RKO (cell line): Measurements from ENCODE around the gene DEFB121.
A peak's percentile ranks its signal among the peaks of the same experiment; 100 is the strongest.
"Not testable (repeated sequence)": the region's sequence is repeated elsewhere in the genome, so short reads cannot be mapped to it uniquely, and the experiment has no call there.

Experiments used
- DNase-seq: peaks from one replicate; pipeline ENCODE4 v3.0.0-alpha.2; 2016; ENCODE audit warnings: low spot score

Gene DEFB121, protein sequence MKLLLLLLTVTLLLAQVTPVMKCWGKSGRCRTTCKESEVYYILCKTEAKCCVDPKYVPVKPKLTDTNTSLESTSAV

DNA sequence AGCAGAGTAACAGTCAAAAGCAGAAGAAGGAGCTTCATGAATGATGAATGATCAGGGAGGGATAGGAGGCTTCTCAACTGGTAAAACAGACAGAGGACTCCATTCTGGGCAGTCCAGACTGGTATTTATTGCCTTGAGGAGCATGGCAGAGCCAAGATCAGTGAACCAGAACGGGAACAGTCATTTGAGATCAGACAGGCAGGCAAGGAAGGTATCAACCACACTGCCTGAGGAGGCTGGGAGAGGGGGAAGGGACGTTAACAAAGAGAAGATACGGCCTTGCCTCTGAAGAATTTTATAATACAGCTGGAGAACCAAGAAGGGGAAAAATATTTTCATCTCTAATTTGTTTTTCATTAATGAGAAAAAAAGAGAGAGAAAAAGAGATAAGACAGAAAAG is at the start of gene DEFB121:
Gene DEFB121 (minus strand): TSS at position 101 of the 400 bp plus-strand sequence. CDS start 63 bp downstream, at position 38.
- DNase-seq = no peak

DNA sequence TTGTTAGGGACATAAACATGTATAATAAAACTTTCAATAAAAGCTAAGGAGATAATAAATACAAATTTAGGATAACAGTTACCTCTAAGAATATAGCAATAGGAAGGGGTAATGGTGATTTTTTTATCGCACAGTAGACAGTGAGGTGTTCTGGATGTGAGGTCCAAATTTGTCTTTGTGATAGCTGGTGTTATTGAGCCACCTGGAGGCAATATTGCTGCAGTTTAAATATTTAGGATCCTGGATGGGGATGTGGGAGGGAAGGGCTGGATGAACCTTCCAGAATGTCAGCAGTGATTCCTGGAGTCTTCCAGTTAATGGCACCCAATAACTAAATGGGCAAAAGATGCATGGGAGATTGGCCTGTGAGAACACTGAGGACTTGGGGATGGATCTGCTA is 48.3 kb upstream of the DEFB121 start:
- peak; percentile 19 for DNase-seq

DNA sequence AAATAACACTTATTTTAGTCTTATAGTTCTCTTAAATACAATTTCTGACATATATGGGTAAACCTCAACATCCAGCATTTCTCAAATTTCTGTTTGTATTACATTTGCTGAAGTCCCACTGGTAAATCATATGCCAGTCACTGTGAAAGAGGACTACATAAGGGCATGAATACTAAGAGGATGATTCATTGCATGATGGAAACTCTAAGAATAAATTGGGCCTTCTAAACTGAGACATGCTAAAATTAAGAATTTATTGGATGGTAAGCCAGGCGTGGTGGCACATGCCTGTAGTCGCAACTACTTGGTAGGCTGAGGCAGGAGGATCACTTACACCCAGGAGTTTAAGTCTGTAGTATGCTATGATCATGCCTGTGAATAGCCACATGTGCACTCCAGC is 46.6 kb upstream of the DEFB121 start:
- no peak for DNase-seq

DNA sequence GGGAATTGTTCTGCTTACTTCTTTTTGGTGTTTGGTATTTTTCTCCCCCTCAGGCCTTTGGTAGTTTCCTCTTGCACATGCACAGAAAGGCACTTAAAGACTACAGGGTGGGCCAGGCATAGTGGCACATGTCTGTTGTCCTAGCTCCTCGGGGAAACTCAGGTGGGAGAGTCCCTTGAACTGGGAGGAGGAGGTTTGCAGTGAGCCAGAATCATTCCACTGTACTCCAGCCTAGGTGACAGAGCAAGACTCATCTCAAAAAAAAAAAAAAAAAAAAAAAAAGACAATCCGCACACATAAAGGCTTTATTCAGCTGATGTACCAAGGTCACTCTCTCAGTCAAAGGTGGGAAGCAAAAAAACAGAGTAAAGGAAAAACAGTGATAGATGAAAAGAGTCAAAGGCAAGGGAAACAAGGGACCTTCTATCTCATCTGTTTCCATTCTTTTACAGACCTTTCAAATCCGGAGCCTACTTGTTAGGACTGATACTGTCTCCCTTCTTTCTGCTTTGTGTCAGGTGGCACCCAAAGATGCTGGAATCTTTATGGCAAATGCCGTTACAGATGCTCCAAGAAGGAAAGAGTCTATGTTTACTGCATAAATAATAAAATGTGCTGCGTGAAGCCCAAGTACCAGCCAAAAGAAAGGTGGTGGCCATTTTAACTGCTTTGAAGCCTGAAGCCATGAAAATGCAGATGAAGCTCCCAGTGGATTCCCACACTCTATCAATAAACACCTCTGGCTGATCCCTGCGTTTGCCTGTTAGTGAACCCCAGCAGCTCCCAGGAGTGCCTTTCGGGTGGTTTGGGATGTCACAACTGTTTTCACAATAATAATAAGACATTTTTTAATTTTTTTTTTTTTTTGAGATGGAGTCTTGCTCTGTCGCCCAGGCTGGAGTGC is 43.7 kb upstream of the DEFB121 start:
- DNase-seq = no peak

DNA sequence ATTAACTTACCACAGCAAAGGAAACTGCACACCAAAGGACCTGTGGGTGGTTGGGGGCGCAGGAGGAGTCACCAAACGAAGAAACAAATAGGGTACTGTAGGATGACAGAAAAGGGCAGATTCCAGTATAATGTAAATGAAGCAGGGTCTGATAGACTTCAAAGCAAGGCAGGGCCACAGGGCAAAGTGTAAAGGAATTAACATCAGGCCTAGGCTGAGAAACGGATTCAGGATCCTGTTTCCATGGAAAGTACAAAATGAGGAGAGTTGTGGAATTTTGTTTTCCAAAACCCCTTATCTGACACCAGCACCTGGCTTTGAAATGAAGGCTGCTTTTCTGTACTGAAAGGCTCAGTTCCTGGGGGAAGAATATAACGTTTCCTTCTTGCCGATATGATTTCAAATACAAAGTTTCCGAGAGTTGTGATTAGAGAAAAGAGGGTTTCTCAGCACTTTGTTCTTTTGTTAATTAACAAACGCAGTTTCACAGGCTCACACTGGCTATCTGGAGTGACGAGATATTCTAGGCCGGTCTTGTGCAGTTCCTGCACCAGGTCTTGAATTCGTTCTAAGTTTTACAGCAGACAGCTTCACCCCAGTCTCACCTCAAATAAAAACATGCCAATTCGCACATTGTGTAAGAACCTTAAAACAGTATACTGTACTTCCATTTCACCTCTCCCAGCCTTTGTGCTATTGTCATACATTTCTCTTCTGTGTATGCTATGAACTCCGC is 40.2 kb upstream of the DEFB121 start:
- no peak for DNase-seq

DNA sequence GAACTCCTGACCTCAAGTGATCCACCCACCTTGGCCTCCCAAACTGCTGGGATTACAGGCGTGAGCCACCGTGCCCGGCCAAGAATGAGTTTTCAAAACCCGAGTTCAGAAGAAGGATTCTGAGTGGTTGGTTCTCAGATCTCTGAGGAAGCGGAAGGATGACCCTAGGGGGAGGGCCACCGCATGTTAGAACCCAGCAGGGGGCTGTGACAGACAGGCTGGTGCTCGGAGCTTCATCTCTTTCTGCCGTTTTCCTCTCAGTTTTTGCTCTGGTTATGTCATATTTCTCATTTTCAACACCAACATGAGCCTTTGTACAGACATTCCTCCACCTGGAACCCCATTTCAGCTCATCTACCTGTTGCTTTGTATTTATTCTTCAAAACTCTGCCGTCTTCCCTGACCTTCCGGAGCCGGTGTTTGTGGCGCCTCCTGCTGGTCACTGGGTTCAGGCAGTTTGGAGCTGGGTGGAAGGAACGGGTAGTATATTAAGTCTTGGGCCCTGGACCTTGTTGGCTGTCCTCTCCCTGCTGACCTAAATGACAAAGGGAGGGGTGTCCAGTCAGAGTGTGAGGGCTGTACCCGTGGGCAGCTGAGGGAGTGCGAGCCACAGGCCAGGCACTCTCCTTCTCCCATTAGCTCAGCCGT is 34.1 kb upstream of the DEFB121 start, which contains the start of gene DEFB123:
Gene DEFB123 (plus strand): TSS at position 621 of the 648 bp plus-strand sequence. CDS start 67 bp downstream, outside the sequence.
- DNase-seq = no peak

DNA sequence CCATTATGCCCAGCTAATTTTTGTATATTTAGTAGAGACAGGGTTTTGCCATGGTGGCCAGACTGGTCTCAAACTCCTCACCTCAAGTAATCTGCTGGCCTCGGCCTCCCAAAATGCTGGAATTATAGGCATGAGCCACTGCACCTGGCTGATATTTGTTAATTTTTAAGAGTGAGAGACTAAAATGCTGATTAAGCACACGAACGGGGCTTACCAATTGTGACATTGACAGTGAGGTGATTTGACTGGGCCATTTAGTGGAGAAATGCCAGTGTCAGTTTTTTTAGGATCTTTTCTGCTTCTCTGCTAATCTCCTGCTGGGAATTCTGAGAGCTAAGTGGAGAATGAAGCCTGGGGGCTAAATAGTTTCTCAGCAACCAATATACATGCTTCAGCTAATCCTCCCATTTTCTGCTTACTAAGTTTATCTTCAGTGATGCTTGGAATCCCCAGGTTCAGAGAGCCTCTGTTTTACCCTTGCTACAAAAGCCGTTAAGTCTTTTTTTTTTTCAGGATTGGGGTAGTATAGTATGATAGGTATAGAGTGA is 24.6 kb upstream of the DEFB121 start:
- DNase-seq = no peak

DNA sequence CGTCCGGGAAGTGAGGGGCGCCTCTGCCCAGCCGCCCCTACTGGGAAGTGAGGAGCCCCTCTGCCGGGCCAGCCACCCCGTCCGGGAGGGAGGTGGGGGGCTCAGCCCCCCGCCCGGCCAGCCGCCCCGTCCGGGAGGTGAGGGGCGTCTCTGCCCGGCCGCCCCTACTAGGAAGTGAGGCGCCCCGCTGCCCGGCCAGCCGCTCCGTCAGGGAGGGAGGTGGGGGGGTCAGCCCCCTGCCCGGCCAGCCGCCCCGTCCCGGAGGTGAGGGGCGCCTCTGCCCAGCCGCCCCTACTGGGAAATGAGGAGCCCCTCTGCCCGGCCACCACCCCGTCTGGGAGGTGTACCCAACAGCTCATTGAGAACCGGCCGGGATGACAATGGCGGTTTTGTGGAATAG is 21.6 kb upstream of the DEFB121 start:
- DNase-seq = not testable (repeated sequence)

DNA sequence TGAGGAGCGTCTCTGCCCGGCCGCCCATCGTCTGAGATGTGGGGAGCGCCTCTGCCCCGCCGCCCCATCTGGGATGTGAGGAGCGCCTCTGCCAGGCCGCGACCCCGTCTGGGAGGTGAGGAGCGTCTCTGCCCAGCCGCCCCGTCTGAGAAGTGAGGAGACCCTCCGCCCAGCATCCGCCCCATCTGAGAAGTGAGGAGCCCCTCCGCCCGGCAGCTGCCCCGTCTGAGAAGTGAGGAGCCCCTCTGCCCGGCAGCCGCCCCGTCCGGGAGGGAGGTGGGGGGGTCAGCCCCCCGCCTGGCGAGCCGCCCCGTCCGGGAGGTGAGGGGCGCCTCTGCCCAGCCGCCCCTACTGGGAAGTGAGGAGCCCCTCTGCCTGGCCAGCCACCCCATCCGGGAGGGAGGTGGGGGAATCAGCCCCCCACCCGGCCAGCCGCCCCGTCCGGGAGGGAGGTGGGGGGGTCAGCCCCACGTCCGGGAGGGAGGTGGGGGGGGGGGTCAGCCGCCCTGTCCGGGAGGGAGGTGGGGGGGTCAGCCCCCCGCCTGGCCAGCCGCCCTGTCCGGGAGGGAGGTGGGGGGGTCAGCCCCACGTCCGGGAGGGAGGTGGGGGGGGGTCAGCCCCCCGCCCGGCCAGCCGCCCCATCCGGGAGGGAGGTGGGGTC is 21.0 kb upstream of the DEFB121 start:
- not testable (repeated sequence) for DNase-seq

DNA sequence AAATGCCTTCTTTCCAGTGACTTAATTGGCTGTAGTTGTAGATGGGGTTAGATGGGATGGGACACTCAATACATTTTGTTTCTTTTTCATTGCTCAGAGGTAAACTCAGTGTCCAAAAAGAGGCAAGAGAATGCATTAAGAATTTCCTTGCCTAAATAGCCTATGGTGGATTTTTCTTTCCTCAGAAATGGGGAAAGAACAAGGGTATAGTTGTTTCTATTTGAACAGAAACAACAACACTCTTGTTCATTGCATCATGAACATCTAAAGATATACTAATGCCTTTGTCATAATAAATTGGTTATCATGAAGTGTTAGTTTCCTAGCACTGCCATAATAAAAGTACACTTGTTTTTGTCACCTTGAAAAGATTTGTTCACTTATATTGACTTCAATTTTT is 19.8 kb upstream of the DEFB121 start:
- no peak for DNase-seq

DNA sequence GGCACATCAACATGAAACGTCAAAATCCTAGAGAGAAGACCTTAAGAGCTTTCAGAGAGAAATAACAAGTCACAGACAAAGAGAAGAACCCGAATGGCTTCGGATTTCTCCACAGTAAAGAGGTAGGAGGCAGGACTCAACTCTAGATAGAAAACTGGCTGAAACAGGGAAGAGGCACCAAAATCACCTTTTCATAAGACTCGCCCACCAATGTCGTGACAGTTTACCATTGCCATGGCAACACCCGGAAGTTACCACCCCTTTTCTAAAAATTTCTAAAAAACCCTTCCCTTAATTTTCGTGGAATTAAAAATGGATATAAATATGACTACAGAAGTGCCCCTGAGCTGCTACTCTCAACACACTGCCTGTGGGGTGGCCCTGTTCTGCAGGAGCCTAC is 12.3 kb upstream of the DEFB121 start:
- DNase-seq = no peak

DNA sequence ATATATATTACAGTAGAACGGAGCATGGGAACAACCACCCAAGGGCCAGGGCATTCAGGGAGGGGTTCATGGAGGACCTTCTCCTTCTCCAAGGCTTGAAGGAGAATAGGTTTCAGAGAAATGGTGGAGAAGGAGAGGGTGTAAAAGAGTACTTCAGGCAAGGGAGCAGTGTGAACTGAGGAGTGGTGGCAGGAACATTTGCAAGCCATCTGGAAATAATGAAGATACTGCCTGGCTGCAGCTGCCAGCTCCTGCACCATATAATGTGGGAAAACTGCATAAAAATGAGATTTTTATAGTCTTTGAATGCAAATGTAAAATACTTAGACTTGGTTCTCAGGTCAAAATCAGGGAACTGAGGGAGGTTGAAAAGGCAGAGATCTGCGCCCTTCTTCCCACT is 9.6 kb upstream of the DEFB121 start:
- DNase-seq = no peak

DNA sequence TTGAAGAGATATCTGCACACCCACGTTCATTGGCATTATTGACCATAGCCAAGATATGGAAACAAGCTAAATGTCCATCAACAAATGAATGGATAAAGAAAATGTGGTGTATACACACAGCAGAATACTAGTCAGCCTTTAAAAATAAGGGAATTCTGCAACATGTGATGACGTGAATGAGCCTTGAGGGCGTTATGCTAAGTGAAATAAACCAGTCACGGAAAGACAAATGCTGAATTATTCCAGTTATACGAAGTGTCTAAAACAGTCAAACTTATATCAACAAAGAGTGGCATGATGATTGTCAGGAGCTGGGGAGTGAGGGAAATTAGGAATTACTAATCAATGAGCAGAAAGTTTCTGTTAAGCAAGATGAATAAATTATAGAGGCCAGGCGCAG is 8.4 kb upstream of the DEFB121 start:
- no peak for DNase-seq

DNA sequence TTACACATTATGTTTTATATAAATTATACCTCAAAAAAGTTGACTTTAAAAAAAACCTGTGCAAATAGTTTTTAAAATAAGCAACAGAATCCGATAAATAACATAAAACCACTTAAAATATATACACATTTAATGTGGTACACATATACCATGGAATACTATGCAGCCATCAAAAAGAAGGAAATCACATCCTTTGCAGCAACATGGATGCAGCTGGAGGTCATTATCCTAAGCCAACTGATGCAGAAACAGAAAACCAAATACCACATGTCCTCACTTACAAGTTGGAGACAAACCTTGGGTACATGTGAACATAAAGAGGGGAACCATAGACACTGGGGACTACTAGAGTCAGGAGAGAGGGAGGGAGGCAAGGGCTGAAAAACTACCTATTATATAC is 4.0 kb upstream of the DEFB121 start:
- no peak for DNase-seq

DNA sequence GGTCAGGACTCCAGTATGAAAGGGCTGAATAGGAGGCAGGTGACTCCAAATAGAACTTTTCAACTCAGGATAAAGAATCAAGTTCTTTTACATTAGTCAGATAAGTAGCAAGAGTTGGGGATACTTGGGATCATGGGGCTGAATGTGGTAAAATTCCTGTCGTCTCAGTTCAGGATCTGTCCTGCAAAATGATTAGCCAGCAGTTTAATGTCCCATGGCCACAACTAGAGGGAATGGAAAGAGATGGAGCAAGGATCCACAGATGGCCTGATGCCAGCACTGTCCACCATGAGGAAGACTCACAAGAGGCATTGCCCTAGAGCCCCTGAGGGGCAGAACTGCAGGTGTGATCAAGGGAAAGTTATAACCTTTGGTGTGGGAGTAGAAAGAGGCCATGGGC is 2.1 kb downstream of the DEFB121 start:
- no peak for DNase-seq

DNA sequence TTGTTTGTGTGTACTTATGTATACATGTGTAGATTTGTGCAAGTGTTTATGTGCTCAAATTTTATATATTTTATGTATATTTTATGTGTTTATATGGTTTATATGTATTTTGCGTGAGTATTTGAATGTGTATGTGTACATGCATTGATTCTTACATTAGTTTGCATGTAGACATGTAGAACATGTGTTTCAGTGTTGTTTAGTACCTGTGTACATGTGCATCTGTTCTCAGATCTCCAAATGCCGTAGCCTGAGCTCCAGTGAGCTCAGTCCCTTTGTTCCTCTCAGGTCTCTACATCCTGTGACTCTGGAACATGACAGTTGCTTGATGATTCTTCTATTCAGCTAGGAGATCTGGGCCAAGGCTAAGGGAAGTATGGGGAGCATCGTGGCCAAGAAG is 11.1 kb downstream of the DEFB121 start:
- no peak for DNase-seq

DNA sequence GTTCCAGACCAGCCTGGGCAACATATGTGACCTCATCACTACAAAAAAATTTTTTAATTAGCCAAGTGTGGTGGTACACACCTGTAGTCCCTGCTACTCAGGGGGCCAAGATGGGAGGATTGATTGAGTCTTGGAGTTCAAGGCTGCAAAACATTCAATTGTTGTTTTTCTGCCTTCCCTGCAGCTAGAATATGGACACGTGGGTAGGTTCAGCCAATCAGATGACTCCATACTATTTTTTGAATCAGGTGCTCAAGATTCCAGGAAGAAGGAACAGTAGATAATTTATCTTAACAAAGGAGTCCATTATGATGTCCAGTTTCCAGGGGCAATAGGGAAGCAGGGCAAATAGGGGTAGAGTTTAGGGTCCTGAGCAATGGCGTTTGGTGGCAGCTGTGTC is 13.2 kb downstream of the DEFB121 start:
- DNase-seq = no peak

DNA sequence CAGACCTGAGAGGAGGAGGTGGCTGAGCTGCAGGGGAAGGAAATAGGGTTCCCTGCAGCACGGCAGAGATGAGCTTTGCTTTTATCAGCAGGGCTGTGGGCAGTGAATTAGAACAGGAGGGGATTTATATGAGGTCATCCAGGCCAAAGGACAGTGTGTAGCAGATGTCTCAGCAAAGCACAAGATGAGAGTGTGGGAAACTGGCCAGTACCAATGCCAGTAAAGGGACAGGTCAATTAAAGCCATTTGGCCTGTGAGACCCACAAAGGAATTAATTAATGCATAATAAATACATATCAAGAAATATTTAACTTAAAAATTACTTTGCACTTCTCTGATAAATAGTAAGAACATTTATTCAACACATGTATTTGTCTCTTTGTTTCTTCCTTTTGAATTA is 15.5 kb downstream of the DEFB121 start, which contains the start of gene DEFB119:
Gene DEFB119 (minus strand): TSS at position 101 of the 400 bp plus-strand sequence. CDS start 107 bp downstream, outside the sequence.
- DNase-seq = no peak

DNA sequence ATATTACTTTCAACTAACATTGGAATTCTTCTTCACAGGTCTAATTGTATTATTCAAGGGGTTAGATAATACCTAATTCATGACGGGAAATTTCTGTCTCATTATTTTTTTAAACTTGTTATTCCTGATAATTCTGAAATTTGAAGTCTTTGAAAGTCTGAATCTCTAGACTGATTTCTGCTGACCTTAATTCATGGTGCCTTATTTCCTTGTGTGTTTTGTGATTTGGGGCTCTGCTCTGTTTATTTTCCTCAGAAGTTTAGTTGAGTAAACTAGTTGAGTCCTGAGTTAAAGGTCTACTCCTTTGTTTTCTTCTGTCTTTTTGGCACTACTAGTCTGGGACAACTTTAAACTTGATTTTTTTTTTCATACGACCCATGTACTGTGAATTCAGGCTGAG is 31.7 kb downstream of the DEFB121 start:
- no peak for DNase-seq

DNA sequence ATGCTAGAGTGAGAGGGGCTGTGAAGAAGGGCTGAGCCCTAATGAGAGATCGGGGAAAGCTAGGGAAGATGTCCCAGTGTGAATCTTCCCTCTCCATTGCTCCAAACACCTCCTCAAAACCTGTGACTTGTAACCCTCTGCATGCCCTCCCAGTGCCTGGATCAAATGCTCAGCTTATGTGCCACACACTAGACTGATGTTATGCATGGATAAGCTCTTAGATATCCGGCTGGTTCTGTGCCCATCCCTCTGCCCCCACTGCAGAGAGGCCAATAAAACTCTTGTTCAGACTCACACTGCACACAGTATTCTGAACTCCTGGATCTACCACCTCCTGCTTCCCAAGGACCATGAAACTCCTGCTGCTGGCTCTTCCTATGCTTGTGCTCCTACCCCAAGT is 37.7 kb downstream of the DEFB121 start, which contains the start of gene DEFB118:
Gene DEFB118 (plus strand): TSS at position 301 of the 400 bp plus-strand sequence. CDS start 50 bp downstream, at position 351.
- DNase-seq = no peak

DNA sequence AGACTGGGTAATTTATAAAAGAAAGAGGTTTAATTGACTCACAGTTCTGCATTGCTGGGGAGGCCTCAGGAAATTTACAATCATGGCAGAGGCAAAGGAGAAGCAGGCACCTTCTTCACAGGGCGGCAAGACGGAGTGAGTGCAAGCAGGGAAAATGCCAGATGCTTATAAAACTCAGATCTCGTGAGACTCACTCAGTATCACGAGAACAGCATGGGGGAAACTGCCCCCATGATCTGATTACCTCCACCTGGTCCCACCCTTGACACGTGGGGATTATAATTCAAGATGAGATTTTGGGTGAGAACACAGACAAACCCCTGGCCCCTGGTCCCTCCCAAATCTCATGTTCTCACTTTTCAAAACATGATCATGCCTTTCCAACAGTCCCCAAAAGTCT is 41.7 kb downstream of the DEFB121 start:
- DNase-seq = not testable (repeated sequence)
